Measurements from ENCODE around the gene PARP1. TPM values are rescaled to one million over a fixed set of nuclear protein-coding genes. Genes with fewer than 3 reads are reported as not detected.

The PARP1 gene
- total RNA-seq, 2 donors from 2014 or later: 70.3 TPM

DNA sequence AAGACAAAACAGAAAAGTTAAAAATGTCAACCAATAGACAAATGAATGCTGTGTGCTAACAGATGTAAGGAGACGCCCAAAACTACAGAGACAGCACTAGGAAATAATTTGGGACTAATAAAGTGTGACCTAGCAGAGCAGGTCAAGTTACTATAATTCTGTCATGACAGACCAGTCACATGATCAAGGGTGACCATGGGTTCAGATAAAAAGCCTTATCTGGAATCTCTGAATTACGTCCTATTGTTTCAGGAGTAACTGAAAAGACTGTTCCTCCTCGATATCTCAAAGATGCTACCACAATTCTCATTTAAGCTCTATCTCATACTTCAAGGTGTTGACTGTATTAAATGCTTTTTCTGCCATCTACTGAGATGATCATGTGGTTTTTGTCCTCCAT, 31.6 kb downstream of the PARP1 start:
- Histone ChIP-seq H3K27me3 (replicated peaks; ENCODE audit: insufficient read depth) (no peaks in the 10 kb centered on the region), H3K9me3 (no peaks in the 10 kb centered on the region), H3K4me3 (no peak overlapping the region), H3K36me3 (peaks cover 79% of the 10 kb centered on the region), H3K4me1 (ENCODE audit: control insufficient read depth in 1 of 2, low read depth in 2 of 2) (no peaks in the 10 kb centered on the region), H3K27ac (no peak overlapping the region)
- DNase-seq (ENCODE audit: low spot score) (no peak), ATAC-seq (ENCODE audit: insufficient number of reproducible peaks, low FRiP score, low read depth) (no peak)
- TF ChIP-seq, protein P1, sequence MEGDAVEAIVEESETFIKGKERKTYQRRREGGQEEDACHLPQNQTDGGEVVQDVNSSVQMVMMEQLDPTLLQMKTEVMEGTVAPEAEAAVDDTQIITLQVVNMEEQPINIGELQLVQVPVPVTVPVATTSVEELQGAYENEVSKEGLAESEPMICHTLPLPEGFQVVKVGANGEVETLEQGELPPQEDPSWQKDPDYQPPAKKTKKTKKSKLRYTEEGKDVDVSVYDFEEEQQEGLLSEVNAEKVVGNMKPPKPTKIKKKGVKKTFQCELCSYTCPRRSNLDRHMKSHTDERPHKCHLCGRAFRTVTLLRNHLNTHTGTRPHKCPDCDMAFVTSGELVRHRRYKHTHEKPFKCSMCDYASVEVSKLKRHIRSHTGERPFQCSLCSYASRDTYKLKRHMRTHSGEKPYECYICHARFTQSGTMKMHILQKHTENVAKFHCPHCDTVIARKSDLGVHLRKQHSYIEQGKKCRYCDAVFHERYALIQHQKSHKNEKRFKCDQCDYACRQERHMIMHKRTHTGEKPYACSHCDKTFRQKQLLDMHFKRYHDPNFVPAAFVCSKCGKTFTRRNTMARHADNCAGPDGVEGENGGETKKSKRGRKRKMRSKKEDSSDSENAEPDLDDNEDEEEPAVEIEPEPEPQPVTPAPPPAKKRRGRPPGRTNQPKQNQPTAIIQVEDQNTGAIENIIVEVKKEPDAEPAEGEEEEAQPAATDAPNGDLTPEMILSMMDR (IDR thresholded peaks at IDR 0.05): no peak

DNA sequence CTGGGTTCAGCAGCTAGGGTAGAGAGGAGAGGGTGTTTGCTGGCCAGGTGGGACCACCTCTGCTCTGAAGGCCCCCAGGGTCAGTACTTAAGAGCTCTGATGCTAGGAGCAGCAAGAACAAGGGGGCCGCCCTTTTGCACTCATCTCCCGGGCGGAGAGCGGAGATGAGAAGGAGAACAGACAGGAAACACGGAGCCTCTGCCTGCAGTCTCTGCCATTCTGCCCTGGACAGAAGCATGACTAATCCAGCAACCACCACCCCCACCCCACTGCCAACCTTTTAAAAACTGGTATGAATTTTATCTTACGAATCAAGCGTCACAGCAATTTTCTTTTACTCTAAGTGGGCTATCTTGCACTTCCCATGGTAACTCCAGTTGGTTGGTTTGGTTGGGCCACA, 34.5 kb downstream of the PARP1 start:
- H3K36me3 ChIP-seq: peaks cover 58% of the 10 kb centered on the region

DNA sequence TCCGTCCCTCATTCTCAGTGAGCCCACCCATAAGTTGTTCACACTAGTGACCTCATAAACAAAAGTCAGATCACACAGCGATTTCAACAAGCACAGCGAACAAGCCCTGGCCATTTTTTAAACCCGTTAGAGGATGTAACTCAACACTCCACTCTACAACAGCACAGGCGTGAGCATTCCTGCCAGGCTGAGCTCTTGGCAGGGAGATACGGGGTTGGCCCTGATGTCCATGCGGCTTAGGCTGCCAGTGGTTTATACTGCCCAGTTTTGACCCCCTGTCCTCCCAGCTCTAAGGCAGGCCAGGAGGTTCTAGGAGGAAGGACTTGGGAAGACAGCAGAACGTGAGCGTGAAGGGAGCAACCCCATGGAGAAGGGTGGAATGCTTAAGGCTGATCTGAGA, 35.0 kb downstream of the PARP1 start:
- Histone ChIP-seq H3K9me3 (no peaks in the 10 kb centered on the region), H3K36me3 (peaks cover 61% of the 10 kb centered on the region), H3K4me1 (ENCODE audit: control insufficient read depth in 1 of 2, low read depth in 2 of 2) (no peaks in the 10 kb centered on the region), H3K27me3 (replicated peaks; ENCODE audit: insufficient read depth) (no peaks in the 10 kb centered on the region), H3K27ac (no peak overlapping the region), H3K4me3 (no peak overlapping the region)
- DNase-seq (ENCODE audit: low spot score): no peak
- no peak for ATAC-seq (ENCODE audit: insufficient number of reproducible peaks, low FRiP score, low read depth)
- TF ChIP-seq, protein P1 (IDR thresholded peaks at IDR 0.05): no peak

More for the DNA sequence above, 34.5 kb downstream of the PARP1 start:
- TF ChIP-seq, protein P1 (IDR thresholded peaks at IDR 0.05): no peak
- Histone ChIP-seq H3K27ac (no peak overlapping the region), H3K4me3 (no peak overlapping the region), H3K4me1 (ENCODE audit: control insufficient read depth in 1 of 2, low read depth in 2 of 2) (no peaks in the 10 kb centered on the region), H3K9me3 (no peaks in the 10 kb centered on the region), H3K27me3 (replicated peaks; ENCODE audit: insufficient read depth) (no peaks in the 10 kb centered on the region)
- no peak for ATAC-seq (ENCODE audit: insufficient number of reproducible peaks, low FRiP score, low read depth)
- no peak for DNase-seq (ENCODE audit: low spot score)

DNA sequence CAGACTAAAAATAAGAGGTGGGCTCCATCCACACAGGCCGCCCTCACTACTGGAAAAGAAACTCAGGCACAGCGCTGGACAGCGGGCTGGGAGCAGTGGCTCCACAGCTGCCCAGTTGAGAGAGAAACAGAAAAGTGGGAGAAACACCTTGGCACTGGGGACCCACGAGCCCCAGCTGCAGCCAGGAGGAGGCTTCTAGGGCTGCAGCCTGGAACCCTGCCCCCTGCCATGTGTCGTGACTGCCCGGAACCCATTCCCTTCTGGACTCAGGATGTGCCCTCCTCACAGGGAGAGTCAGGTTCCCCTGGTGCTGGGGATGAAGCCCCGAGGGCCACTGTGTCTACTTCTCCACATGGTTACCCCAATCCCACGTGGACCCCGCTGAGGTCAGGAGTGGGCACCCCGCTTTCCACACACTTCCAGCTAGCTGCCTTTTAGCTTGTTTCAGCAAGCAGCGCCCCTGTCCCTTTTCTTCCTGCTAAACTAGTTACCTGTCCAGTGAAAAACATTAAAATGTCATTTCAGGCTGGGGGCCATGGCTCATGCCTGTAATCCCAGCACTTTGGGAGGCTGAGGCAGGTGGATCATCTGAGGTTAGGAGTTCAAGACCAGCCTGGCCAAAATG, 35.9 kb downstream of the PARP1 start:
- H3K9me3 ChIP-seq: no peaks in the 10 kb centered on the region
- H3K4me3 ChIP-seq: no peak overlapping the region
- DNase-seq (ENCODE audit: low spot score) (no peak), ATAC-seq (ENCODE audit: insufficient number of reproducible peaks, low FRiP score, low read depth) (no peak)
- H3K27ac ChIP-seq: no peak overlapping the region
- H3K36me3 ChIP-seq: peaks cover 66% of the 10 kb centered on the region
- TF ChIP-seq, protein P1 (IDR thresholded peaks at IDR 0.05): no peak
- no peaks in the 10 kb centered on the region for H3K4me1 ChIP-seq (ENCODE audit: control insufficient read depth in 1 of 2, low read depth in 2 of 2)
- no peaks in the 10 kb centered on the region for H3K27me3 ChIP-seq (replicated peaks; ENCODE audit: insufficient read depth)

DNA sequence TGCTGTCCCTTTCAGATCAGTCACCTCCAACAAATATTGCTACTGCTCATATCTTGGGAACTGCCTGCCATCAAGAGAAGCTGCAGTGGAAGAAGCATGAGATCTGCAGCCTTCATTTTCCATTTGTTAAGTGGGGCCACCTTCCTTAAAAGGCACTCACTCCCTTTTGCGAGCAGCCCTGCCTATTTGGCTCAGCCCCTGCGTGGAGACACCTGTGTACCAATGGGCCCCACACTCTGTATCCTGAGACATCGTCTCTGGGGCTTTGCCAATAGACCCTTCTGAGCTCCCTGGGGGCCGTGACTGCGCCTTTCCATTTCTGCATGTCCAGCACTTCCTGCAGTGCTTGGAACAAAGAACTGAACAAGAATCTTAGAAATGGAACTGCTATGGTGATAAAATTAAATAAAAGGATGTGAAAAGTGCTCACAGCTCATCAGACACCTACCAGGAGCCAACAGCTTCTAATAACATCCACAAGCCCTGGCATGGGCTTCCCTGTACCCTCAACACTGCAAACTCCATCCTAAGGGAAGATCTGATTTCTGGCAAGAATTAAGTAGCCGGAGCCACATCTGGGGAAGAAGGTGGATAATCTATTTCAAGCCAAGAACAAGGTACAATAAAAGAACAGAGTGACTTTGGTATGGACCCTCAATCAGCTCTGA, 36.7 kb downstream of the PARP1 start:
- ATAC-seq (ENCODE audit: insufficient number of reproducible peaks, low FRiP score, low read depth) (no peak), DNase-seq (ENCODE audit: low spot score) (no peak)
- Histone ChIP-seq H3K27me3 (replicated peaks; ENCODE audit: insufficient read depth) (no peaks in the 10 kb centered on the region), H3K9me3 (no peaks in the 10 kb centered on the region), H3K27ac (no peak overlapping the region), H3K4me1 (ENCODE audit: control insufficient read depth in 1 of 2, low read depth in 2 of 2) (no peaks in the 10 kb centered on the region), H3K36me3 (peaks cover 64% of the 10 kb centered on the region), H3K4me3 (no peak overlapping the region)
- TF ChIP-seq, protein P1 (IDR thresholded peaks at IDR 0.05): no peak
